ENCODE measurements around the gene RTEL1.
"Not testable (repeated sequence)": the region's sequence is repeated elsewhere in the genome, so short reads cannot be mapped to it uniquely, and the experiment has no call there.

RTEL1 gene

DNA sequence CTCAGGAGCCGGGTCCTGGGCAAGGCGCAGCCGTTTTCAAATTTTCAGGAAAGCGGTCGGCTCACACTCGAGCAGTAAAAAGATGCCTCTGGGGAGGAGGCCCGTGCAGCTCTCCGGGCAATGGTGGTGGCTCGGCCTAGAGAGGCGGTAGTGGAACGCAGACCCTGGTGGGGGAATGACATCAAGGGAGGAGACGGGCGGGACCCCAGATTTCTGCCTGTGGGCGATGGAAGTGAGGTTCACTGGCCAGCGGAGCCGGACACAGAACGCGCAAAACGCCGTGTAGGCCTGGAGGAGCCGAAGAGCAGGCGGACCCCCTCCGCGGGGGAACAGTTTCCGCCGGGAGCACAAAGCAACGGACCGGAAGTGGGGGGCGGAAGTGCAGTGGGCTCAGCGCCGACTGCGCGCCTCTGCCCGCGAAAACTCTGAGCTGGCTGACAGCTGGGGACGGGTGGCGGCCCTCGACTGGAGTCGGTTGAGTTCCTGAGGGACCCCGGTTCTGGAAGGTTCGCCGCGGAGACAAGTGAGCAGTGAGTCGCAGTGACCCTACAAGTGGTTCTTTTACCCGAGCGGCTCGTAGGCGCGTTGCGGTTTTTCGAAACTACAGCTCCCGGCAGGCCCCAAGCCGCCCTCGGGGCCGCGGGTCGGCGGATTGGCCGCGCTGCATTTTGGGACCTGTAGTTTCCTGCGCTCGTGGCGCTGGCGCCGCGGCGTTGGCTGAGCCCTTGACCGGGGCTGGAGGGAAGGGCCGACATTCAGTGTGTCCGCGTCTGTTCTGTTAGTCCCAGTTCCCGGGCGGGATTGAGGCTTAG lies at the start of gene RTEL1:
TSS of gene RTEL1 (plus strand) at position 376 of the 812 bp plus-strand sequence. CDS start 1,091 bp downstream, outside the sequence.
- DNase-seq, result peak; percentile 76

DNA sequence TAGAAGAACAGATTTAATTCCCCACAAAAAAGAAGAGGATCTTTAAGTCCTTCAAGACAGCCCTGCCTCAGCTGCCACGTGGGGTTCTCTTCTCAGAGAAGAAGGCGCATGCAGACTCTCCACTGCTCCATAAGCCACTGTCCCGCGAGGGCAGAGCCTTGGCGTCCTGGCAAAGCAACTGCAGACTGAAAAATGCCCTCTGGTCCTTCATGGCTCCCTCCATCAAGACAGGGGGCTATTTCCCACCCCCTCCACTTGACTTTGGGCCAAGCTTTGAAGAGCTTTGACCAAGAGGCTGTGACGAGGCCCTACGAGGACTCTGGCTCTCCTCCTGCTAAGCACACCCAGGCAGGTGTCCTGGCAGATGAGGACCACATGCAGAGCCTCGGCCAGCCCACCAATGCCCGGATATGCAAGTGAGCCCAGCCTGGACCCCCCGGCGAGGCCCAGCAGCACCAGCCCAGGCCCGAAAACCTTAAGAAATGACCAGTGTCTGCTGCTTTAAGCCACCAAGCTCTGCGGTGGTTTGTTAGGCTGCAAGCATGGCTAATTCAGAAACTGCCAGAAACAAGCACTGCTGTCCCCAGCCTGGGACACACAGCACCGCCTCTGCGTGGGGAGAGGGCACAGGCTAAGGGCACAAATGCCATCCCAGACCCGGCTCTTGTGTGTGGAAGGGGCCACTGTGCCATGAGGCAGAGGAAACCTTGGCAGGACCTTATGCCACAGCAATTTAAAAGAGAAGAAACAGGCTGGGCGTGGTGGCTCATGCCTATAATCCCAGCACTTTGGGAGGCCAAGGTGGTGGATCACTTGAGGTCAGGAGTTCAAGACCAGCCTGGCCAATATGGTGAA lies 47.3 kb upstream of the RTEL1 start:
- DNase-seq, result no peak

DNA sequence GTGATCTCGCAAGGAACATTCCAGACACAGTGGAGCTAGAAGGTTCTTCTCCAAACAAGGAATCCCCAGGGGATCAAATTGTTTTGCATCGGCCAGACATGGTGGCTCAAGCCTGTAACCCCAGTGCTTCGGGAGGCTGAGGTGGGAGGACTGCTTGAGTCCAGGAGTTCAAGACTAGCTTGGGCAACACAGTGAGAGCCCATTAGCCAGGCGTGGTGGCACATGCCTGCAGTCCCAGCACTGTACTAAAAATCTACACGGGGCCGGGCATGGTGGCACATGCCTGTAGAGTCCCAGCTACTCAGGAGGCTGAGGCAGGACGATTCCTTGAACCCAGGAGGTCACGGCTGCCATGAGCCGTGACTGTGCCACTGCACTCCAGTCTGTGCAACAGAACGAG lies 46.5 kb upstream of the RTEL1 start:
- DNase-seq, result no peak

- DNase-seq, result no peak
Observed at GRCh38 chr20:63612276-63612931, 45.7 kb upstream of the RTEL1 start.

- DNase-seq, result not testable (repeated sequence)
Observed at GRCh38 chr20:63613863-63614594, 44.1 kb upstream of the RTEL1 start.

GRCh38 chr20:63617092-63617875 lies 40.8 kb upstream of the RTEL1 start:
- no peak for DNase-seq

- DNase-seq, result no peak
Observed at GRCh38 chr20:63617876-63618265, 40.2 kb upstream of the RTEL1 start.

GRCh38 chr20:63618291-63618980 lies 39.7 kb upstream of the RTEL1 start:
- no peak for DNase-seq

GRCh38 chr20:63619086-63619485 lies 39.0 kb upstream of the RTEL1 start:
- DNase-seq, result no peak

DNA sequence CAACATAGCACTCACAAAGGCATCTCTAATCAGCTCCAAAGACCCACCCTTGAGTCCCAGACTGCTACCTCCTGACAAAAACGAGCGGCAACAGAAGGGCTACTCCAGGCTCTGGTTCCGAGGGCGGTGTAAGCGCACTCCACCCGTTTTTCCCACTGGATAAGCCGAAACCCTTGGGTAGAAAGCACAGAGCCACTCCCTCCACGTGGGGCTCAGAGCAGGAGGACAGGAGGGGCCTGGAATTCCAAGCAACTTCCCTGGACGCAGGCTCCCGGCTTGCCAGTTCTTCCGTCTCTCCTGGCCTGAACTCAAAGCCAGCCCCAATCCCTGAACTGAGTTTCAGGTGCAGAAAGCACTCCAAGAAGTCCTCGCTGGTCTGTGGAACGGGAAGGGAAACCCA lies 38.6 kb upstream of the RTEL1 start:
- no peak for DNase-seq

GRCh38 chr20:63620991-63621390 lies 37.1 kb upstream of the RTEL1 start:
- DNase-seq, result no peak

DNA sequence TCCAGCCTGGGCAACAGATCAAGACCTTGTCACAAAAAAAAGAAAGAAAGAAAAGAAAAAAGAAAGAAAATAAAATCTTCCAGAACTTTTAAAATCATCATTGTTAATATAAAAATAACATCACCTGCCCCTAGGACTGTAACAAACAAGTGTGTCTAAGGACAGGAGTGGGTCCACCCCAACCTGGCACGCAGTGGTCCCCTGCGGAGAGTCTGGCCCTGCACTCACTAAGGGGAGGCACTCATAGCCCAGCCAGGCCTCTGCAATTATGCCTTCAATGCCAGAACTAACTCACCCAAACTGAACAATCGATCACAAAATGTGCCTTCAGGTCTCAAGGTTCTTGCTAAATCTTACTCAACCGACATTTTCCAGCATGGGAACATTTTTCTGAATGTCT lies 36.0 kb upstream of the RTEL1 start:
- no peak for DNase-seq

DNA sequence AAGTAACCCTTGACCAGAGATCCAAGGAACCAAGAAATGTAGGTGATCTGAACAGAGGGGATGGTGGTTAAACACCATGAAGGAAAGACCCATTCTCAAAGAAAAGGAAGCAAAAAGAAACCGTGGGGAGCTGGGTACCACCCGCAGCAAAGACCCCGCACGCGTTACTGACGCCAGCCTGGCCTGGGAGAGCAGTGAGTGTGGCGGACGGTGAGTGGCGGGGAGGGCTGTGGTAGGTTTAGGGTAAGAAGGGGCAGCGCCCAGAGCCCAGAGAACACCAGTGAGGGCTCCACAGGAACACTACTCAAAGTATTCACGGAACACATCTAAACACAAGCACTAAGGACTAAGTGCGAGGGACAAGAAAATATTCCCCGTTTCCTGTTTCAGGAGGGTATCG lies 35.4 kb upstream of the RTEL1 start:
- no peak for DNase-seq

DNA sequence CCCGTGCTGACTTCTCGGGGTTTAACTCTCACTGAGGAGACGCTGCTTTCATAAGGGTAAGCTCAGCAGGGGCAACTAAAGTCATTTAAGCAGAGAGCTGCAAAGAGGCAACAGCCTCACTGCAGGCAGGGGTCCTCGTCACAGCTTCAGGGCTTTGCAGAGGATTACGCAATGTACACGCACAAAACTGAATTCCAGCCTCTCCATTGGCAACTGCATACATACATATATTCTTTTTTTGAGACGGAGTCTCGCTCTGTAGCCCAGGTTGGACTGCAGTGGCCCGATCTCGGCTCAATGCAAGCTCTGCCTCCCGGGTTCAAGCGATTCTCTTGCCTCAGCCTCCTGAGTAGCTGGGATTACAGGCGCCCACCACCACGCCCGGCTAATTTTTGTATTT lies 33.6 kb upstream of the RTEL1 start:
- DNase-seq, result no peak

DNA sequence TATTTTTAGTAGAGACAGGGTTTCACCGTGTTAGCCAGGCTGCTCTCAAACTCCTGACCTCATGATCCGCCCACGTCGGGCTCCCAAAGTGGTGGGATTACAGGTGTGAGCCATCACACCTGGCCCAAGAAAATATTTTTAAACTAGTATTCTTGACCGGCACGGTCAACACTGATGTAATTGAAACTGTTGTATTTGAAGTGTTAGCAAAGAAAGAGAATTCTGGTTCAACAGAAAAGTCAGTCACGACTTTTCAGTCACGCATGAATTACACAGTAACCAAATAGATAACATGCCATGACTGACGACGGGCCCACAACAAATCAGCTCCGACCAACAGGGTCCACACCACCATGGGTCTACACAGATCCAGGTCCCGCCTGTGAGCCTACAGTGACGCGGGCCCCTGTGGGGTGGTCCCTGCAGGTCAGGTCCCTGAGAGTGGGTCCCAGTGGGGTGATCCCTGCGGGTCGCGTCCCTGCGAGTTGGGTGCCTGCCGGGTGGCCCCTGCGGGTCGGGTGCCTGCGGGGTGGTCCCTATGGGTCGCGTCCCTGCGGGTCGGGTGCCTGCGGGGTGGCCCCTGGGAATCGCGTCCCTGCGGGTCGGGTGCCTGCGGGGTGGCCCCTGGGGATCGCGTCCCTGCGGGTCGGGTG lies 32.2 kb upstream of the RTEL1 start:
- no peak for DNase-seq

DNA sequence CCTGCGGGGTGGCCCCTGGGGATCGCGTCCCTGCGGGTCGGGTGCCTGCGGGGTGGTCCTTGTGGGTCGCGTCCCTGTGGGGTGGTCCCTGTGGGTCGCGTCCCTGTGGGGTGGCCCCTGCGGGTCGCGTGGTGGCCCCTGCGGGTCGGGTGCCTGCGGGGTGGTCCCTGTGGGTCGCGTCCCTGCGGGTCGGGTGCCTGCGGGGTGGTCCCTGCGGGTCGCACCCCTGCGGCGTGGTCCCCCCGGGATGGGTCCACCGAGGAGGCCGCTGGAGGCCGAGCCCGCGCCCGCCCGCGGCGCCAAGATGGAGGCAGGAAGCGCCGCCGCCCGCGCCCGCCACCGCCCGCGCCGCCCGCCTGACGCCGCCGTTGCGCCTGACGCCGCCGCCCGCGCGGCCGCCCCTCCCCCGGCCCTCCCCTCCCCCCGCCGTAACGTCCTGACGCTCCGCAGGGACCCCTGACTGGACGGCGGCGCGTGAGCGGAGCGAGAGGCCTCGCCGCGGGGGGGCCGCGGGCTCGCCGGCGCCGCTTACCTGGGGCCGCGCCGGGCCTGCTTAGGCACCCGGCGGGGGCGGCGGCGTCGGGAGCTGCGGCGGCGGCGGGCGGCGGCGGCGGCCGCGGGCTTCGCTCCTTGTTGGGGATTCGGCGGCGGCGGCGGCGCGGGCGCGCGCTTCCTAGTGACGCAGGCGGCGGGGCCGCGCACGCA lies 31.5 kb upstream of the RTEL1 start, which contains the start of gene GMEB2:
TSS of gene GMEB2 (minus strand) at position 678 of the 705 bp plus-strand sequence. CDS start 7,704 bp downstream, outside the sequence.
- DNase-seq, result peak; percentile 76

DNA sequence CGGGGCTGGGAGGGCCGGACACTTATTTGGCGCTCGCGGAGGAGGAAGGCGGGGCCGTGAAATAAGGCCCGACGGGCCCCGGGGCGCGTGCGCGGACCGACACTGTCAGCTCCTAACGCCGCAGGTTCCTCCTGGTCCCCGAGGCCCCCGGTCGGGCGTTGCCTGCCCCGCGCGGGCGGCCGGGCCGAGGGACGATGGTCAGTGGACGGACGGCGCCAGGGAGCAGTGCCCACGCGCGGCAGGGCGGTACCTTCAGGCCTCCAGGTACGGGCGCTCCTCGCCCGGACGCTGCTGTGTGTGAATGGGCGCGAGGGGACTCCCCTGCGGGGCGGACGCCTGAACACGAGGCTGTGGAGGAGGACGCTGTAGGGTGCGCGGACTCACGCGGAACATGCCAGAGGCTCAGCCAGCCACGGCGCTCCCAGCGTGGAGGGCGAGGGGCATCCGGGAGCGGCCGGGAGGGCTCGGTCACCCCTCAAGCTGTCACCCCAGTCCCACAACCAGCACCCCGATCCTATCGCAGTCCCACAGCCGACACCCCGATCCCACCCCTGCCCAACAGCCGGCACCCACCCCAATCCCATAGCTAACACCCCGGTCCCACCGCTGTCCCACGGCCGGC lies 30.9 kb upstream of the RTEL1 start:
- peak; percentile 94 for DNase-seq

GRCh38 chr20:63627751-63628245 lies 30.3 kb upstream of the RTEL1 start:
- DNase-seq, result no peak
